GM19043 (cell line): ENCODE data around the gene PDZRN3.
"Not testable (repeated sequence)": the region's sequence is repeated elsewhere in the genome, so short reads cannot be mapped to it uniquely, and the experiment has no call there.

Source experiments
- ATAC-seq: cut with Tn5 transposase; IDR thresholded peaks from one replicate; pipeline ENCODE4 v1.9.1; 2021; ENCODE audit warnings: low read depth; ENCODE audit not compliant: unreplicated experiment

PDZRN3 gene

GRCh38 chr3:73597476-73597875, 27.3 kb downstream of the PDZRN3 start:
- no peak for ATAC-seq

DNA sequence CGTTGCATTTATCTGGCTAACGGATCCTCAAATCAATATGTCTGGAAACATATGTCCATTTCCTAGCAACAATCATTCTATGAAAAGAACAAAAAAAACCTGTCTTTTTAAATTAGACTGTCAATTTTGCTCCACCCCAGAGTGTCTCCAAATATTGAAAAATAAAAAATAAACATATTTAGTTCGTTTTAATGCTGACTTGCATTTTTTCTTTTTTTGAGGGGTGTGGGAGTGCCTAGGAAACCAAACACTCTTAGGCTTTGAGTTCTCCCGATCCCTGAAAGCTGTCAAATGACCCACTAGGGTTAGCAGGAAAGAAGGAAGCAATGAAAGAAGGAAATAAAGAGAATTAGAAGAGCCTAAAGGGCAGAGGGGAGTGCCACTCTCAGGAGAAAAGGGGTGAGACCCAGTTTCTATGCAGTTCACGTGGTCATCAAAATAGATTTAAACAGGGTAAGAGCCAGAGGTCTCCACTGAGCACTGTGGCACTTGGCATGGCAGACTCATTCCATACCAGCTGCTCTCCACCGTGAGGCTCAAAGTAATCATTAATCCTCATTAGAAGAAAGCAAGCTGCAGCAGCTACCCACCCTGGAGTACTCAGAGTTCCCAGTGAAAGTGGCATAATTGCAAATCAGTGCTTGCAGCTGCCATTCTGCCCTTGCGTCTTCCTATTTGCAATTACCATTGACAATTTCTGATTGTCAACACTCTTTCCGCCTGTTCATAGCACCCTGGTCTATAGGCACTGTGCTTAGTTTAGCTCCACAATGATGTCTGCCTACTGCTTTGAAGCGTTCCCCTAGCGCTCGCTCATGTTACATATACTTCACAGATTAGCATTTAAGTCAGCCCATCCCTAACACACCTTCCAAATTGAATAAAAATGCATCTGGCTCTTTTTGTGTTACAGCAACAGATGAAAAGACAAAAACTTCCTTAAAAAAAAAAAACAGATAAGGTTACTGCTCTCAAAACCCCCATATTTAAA, 32.3 kb downstream of the PDZRN3 start:
- no peak for ATAC-seq

DNA sequence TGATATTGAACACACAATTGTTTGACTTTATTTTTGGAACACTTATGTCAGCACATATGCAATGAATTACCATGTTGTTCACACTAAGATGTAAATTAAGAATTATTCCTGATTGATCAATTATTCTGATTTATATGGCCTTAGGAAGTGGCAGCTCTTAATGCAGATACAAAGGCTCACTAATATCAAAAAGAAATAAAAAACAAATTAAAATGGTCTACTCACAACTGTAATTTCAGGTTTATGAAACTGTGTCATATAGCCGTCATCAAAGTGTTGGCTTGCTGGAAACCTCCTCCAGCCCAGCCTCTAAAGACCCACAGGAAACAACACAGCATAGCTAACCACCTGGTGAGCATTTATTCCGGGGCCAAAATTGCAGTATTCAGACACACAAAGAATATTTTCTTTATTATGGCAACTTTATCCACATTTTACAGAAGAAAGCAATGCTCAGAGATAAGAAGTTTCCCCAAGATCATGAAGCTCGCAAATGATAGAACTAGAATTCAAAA, 33.4 kb downstream of the PDZRN3 start:
- ATAC-seq = no peak

GRCh38 chr3:73586628-73587027, 38.1 kb downstream of the PDZRN3 start:
- no peak for ATAC-seq

GRCh38 chr3:73586190-73586589, 38.6 kb downstream of the PDZRN3 start:
- no peak for ATAC-seq

DNA sequence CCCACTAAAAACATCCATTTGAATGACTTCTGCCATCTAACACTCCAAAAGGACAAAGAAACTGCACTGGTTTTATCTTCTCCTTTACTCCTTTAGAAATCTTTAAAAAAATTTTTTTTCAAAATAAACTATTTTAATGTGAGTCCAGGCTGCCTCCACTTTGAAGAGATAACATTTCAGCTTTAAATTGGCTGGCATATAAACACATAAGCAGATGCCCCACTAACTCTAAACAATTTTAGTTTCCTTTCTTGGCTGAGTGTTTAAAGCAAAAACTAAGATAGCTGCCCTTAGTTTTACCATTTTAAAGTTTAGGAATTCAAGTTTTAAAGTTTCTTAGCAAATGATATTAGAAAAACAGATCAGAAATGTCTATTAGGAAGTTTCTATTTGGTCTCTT, 39.9 kb downstream of the PDZRN3 start:
- ATAC-seq = no peak

DNA sequence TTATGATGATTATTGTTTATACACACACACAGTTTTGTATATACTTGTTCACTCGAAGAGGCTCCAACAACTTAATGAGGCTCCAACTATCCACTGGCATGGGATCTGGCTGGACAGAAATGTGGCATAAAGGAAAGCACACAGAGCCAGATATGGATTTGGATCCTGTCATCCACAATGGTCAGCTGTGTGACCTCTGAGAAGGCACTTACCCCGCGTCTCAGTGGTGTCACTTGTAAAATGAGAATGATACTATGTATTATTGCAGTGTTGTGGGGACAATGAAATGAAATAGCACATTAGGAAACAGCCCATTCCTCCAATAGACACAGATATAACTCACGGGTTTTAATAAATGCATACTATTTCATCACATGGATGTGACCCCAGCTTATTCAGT, 42.2 kb downstream of the PDZRN3 start:
- ATAC-seq = no peak

GRCh38 chr3:73581134-73581846, 43.5 kb downstream of the PDZRN3 start:
- no peak for ATAC-seq

DNA sequence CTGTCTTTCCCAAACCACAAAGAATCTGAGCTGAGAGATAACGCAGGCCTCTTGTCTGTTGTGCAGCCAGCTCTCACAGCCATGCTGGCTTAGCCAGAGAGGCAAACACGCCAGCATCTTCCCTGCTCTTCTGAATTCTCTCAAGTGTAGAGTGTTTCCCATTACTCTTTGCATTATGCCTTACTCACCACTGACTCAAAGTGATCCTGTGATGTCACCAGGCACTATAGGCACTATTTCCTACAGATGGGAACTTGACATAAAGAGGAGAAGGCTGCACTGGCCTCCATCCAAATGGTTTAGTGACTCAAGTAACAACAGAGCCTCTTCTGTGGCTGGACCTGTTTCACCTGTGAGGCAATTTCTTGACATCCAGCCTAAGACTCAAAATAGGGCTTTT, 44.4 kb downstream of the PDZRN3 start:
- ATAC-seq = no peak

DNA sequence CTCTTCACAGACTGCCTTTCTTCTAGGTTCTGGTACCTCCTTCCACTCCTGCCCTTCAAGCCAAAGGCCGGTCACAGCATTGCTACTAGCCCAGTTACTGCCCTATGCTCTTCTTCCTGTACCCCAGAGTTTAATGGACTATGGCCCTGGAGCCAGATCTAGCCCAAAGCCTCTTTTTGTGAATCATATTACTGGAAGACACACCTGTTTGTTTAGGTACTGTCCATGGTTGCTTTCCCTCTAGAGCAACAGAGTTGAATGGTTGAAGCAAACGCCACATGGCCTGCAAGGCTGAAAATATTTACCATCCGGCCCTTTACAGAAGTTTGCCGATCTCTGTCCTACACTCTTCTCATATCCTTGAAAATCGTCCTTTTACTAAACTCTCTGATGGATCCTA, 47.0 kb downstream of the PDZRN3 start:
- no peak for ATAC-seq

DNA sequence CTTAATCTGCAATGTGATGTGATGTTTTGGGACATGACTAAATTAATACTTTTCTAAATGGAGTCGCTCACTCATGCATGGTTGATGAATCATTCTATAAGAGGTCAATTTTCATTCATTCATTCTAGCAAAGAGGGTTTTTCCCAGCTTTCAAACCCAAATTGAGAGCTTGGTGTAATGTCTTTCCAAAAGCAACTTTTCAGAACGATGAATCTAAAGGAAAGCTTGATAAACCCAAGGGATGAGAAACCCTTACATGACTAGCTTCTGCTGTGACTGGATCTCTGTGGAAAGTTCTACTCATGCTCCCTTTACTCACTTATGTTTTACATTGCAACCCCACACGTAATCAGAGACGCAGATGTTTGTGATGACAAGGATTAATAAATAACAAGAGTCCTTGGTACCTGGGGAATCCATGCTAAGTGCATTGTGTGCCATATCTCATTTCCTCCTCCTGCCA, 47.7 kb downstream of the PDZRN3 start:
- ATAC-seq = no peak

- no peak for ATAC-seq
Observed at GRCh38 chr3:73575953-73576352, 48.8 kb downstream of the PDZRN3 start.

GRCh38 chr3:73575519-73575918, 49.2 kb downstream of the PDZRN3 start:
- no peak for ATAC-seq

- ATAC-seq = no peak
Observed at GRCh38 chr3:73573204-73573603, 51.5 kb downstream of the PDZRN3 start.

DNA sequence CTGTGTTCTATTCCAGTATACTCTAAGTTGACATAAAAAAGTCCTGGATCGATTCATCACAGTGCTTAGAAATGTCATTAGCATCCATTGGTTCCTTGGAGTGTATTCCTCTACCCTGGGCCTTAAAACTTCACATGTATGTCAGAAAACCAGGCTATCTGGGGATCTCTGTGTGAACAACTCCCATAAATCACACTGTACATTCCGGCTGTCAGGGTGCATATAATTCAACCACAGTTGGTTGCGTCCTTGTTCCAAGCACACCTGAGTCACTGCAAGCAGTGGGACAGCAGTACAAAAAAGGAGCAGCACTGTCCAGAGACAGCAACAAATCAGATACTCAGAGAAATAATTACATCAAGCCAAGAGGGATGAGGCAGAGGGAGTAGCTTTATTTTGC, 52.4 kb downstream of the PDZRN3 start:
- ATAC-seq = no peak

- no peak for ATAC-seq
Observed at GRCh38 chr3:73571238-73571794, 53.4 kb downstream of the PDZRN3 start.

GRCh38 chr3:73569246-73569760, 55.4 kb downstream of the PDZRN3 start:
- ATAC-seq = no peak

- no peak for ATAC-seq
Observed at GRCh38 chr3:73568371-73568862, 56.3 kb downstream of the PDZRN3 start.

DNA sequence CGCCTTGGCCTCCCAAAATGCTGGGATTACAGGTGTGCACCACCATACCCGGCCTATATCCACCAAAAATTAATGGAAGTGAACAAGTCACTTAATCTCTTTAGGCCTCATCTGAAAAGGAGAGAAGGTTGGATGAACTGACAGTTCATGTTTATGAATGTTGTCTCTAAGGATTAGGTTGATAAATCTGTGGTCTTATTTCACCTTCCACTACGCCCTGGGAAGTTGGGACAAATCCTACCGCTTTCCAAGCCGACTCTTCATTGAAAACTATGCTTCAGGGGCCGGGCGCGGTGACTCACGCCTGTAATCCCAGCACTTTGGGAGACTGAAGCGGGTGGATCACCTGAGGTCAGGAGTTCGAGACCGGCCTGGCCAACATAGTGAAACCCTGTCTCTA, 59.4 kb downstream of the PDZRN3 start:
- not testable (repeated sequence) for ATAC-seq

- ATAC-seq = no peak
Observed at GRCh38 chr3:73563896-73564582, 60.7 kb downstream of the PDZRN3 start.
